C4-2B (cell line): ENCODE results near the gene ZNF408.

ENCODE experiments used
- CTCF ChIP-seq: fragments of 450-650 bp; conservative IDR thresholded peaks from 2 replicates; pipeline ENCODE4 v1.5.1; 2017; ENCODE audit warnings: mild to moderate bottlenecking
- ZFX ChIP-seq: fragments of 450-650 bp; IDR thresholded peaks from 2 replicates; pipeline ENCODE4 v1.6.1; 2017

GRCh38 chr11:46706886-46707285 is 6.1 kb downstream of the ZNF408 start:
- TF ChIP-seq CTCF: no peak
- no peak for TF ChIP-seq ZFX
